Stimulated activated naive CD8-positive, alpha-beta T cell treated with anti-CD3 and anti-CD28 coated beads, Interleukin-15, amount 100 ng/mL, for 72 hours (primary cell): Measurements from ENCODE around the gene KCTD11.

Experiments
- ATAC-seq: fragments of 150-1000 bp; cut with Tn5 transposase; 2 replicates; pipeline ENCODE4 v1.10.0; 2021; ENCODE audit warnings: mild to moderate bottlenecking, moderate library complexity
- DNase-seq, 2 donors: peaks; one replicate each; pipeline ENCODE4 v3.0.0; 2021 to 2022
- H3K27ac Mint-ChIP-seq, 2 donors: one replicate each; pipeline ENCODE4 v1.8.0; 2022; ENCODE audit warnings: mild to moderate bottlenecking in 2 of 2, mixed read lengths in 2 of 2, moderate library complexity in 2 of 2
- H3K27me3 Mint-ChIP-seq: one replicate; pipeline ENCODE4 v1.8.0; 2022; ENCODE audit warnings: mixed read lengths
- H3K4me1 Mint-ChIP-seq: one replicate; pipeline ENCODE4 v1.8.0; 2022; ENCODE audit warnings: mild to moderate bottlenecking, mixed read lengths
- H3K4me3 Mint-ChIP-seq, 2 donors: one replicate each; pipeline ENCODE4 v1.8.0; 2022; ENCODE audit warnings: mild to moderate bottlenecking in 2 of 2, mixed read lengths in 2 of 2, moderate library complexity in 1 of 2
- H3K9me3 Mint-ChIP-seq, 2 donors: one replicate each; pipeline ENCODE4 v1.8.0; 2022; ENCODE audit warnings: mixed read lengths in 2 of 2

Gene KCTD11

DNA sequence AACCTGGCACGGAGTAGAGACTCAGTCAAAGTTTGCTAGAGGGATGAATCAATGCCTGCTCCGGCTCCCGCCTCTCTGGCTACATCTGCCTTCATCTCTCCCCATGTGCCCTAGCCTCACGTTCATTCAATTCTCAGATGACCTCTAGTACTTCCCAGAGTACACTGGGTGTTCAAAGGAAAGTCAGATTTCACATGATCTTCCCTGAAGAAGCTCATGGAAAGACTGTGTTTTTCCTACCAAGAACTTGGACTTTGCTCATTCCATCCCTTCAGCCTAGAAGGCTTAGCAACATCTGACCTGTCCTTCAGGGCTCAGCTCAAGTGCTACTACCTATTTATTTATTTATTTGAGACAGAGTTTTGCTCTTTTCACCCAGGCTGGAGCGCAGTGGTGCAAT, 17.9 kb downstream of the KCTD11 start:
- no peak overlapping the region for H3K4me3 Mint-ChIP-seq
- DNase-seq (no peak), ATAC-seq (no peak)
- H3K27me3 Mint-ChIP-seq, result no peaks in the 10 kb centered on the region
- no peaks in the 10 kb centered on the region for H3K4me1 Mint-ChIP-seq
- H3K9me3 Mint-ChIP-seq, result no peaks in the 10 kb centered on the region
- no peak overlapping the region for H3K27ac Mint-ChIP-seq

GRCh38 chr17:7370853-7371252, 18.9 kb downstream of the KCTD11 start:
- no peak for DNase-seq
- Mint-ChIP-seq H3K4me3 (no peak overlapping the region), H3K4me1 (no peaks in the 10 kb centered on the region), H3K27ac (no peak overlapping the region), H3K27me3 (no peaks in the 10 kb centered on the region), H3K9me3 (no peaks in the 10 kb centered on the region)
- no peak for ATAC-seq

DNA sequence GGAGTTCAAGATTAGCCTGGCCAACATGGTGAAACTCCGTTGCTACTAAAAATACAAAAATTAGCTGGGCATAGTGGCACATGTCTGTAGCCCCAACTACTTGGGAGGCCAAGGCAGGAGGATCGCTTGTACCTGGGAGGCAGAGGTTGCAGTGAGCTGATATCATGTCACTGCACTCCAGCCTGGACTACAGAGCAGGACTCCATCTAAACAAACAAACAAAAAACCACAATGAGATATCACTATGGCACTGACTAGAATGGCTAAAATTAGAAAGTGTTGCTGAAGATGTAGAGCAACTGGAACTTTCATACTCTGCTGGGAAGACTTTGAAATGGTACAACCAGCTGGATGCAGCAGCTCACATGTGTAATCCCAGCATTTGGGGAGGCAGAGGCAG, 22.4 kb downstream of the KCTD11 start:
- Mint-ChIP-seq H3K4me3 (no peak overlapping the region), H3K27me3 (peaks cover 29% of the 10 kb centered on the region), H3K4me1 (no peaks in the 10 kb centered on the region), H3K9me3 (peaks cover 4 to 6% of the 10 kb centered on the region in 2 donors), H3K27ac (no peak overlapping the region)
- no peak for DNase-seq
- no peak for ATAC-seq

DNA sequence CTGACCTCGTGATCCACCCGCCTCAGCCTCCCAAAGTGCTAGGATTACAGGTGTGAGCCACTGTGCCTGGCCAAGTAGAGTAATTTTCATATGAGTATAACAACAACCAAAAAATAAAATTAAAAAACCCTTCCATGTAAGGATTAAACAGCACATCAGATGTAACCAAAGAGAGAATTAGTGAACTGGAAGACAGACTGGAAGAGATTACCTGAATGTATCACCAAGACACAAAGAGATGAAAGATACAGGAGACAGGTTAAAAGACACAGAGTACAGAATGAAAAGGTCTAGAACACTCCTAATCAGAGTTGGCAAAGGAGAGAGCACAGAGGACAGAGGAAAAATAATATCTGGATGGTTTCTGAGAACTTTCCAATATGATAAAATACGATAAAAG, 27.2 kb downstream of the KCTD11 start:
- Mint-ChIP-seq H3K4me1 (peaks cover 20% of the 10 kb centered on the region), H3K4me3 (no peak overlapping the region), H3K9me3 (peaks cover 7 to 8% of the 10 kb centered on the region in 2 donors), H3K27ac (no peak overlapping the region), H3K27me3 (peaks cover 68% of the 10 kb centered on the region)
- ATAC-seq (no peak), DNase-seq (no peak)

DNA sequence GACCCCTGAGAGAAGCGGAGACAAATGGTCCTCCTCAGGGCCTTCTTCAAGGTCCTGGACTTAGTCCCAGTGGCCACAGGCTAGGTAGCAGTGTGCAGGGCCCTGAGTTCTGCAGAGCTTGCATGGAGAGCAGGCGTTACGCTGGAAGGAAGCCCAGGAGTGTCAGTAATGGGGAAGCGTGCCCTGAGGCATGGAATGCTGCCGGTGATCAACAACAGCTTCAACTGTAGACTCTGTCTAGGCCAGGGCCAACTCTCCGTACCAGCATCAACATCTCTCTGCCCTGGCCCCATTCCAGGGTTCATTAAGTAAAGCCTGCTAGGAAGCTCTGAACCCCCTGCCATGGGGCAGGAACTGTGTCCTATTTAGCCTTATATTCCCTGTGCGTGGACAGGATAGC, 28.4 kb downstream of the KCTD11 start:
- peak overlapping the region in 1 of 2 donors; percentile 9 for H3K4me3 Mint-ChIP-seq
- peaks cover 7 to 8% of the 10 kb centered on the region in 2 donors for H3K9me3 Mint-ChIP-seq
- H3K27me3 Mint-ChIP-seq, result peaks cover 68% of the 10 kb centered on the region
- peaks cover 28% of the 10 kb centered on the region for H3K4me1 Mint-ChIP-seq
- no peak overlapping the region for H3K27ac Mint-ChIP-seq
- DNase-seq, result no peak
- ATAC-seq, result no peak

- DNase-seq, result no peak
- peaks cover 67% of the 10 kb centered on the region for H3K27me3 Mint-ChIP-seq
- H3K27ac Mint-ChIP-seq, result peak within 1 kb of the TSS in 1 of 2 donors; percentile 32
- peak within 1 kb of the TSS in 1 of 2 donors; percentile 66 for H3K4me3 Mint-ChIP-seq
- peaks cover 7 to 8% of the 10 kb centered on the region in 2 donors for H3K9me3 Mint-ChIP-seq
- H3K4me1 Mint-ChIP-seq, result peaks cover 32% of the 10 kb centered on the region
- ATAC-seq, result no peak
Measured at GRCh38 chr17:7380855-7381683, 29.1 kb downstream of the KCTD11 start, which contains the start of gene TNK1. TNK1 (plus strand) TSS chr17:7381089; CDS start chr17:7382927, 1,838 bp downstream.

DNA sequence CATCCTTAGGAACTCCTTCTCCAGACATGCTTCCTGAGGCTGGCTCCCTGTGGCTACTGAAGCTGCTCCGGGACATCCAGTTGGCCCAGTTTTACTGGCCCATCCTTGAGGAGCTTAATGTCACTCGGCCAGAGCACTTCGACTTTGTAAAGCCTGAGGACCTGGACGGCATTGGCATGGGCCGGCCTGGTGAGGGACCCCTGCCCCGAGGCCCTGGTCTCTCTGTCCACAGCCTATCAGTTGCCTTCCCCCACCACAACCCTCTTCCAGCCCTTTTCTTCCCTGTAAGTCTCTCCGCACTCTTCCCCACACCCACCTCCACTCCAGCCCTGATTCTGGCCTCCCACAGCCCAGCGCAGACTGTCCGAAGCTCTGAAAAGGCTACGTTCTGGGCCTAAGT, 30.9 kb downstream of the KCTD11 start:
- Mint-ChIP-seq H3K4me3 (peak overlapping the region in 1 of 2 donors; percentile 89), H3K9me3 (peaks cover 7 to 8% of the 10 kb centered on the region in 2 donors), H3K27ac (no peak overlapping the region), H3K4me1 (peaks cover 38% of the 10 kb centered on the region), H3K27me3 (peaks cover 50% of the 10 kb centered on the region)
- DNase-seq (no peak), ATAC-seq (no peak)

DNA sequence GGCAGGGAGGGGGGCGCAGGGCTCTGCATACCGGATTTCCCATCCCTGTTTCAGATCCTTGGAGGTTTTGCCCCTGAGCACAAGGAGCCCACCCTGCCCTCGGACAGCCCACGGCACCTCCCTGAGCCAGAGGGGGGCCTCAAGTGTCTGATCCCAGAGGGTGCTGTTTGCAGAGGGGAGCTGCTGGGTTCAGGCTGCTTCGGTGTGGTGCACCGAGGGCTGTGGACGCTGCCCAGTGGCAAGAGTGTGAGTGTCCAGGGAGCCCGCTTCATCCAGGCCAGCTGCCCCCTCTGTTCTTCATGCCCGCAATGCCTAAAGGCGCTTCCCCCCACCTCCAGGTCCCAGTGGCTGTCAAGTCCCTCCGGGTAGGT, 31.4 kb downstream of the KCTD11 start:
- no peak for ATAC-seq
- H3K4me3 Mint-ChIP-seq, result peak overlapping the region; percentile 78 to 89
- DNase-seq, result no peak
- peaks cover 38% of the 10 kb centered on the region for H3K4me1 Mint-ChIP-seq
- H3K27me3 Mint-ChIP-seq, result peaks cover 46% of the 10 kb centered on the region
- peak overlapping the region in 1 of 2 donors; percentile 16 for H3K27ac Mint-ChIP-seq
- peaks cover 7 to 8% of the 10 kb centered on the region in 2 donors for H3K9me3 Mint-ChIP-seq

GRCh38 chr17:7383742-7384488, 32.0 kb downstream of the KCTD11 start:
- Mint-ChIP-seq H3K4me1 (peaks cover 38% of the 10 kb centered on the region), H3K27me3 (peaks cover 43% of the 10 kb centered on the region), H3K27ac (peak overlapping the region in 1 of 2 donors; percentile 16), H3K4me3 (peak overlapping the region; percentile 78 to 89), H3K9me3 (peaks cover 7% of the 10 kb centered on the region in 2 donors)
- ATAC-seq (peak; percentile 97), DNase-seq (peak; percentile 75 to 77)

DNA sequence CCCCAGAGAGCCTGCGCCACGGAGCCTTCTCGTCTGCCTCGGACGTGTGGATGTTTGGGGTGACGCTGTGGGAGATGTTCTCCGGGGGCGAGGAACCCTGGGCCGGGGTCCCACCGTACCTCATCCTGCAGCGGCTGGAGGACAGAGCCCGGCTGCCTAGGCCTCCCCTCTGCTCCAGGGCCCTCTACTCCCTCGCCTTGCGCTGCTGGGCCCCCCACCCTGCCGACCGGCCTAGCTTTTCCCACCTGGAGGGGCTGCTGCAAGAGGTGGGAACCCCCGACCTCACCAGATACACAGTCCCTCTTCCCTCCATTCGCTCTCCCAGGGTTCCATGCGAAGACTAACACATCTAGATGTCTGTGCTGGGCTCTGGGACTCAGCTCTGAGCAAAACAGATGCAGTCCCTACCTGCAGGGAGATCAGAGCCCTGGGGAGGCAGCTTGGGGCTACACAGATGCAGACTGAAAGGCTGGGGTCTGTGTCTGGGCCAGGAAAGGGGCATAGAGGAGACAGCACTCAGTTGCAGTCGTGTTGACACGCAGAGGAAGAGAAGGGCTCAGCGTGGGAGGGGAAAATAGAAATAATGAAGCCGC, 32.6 kb downstream of the KCTD11 start:
- no peak overlapping the region for H3K27ac Mint-ChIP-seq

GRCh38 chr17:7388856-7389255, 36.9 kb downstream of the KCTD11 start:
- Mint-ChIP-seq H3K27me3 (no peaks in the 10 kb centered on the region), H3K4me3 (no peak overlapping the region), H3K4me1 (peaks cover 54% of the 10 kb centered on the region), H3K9me3 (no peaks in the 10 kb centered on the region), H3K27ac (no peak overlapping the region)
- DNase-seq (no peak), ATAC-seq (no peak)

More for the DNA sequence above, 32.6 kb downstream of the KCTD11 start:
- peaks cover 0 to under 1% of the 10 kb centered on the region in 2 donors for H3K9me3 Mint-ChIP-seq
- peaks cover 38% of the 10 kb centered on the region for H3K4me1 Mint-ChIP-seq
- peak overlapping the region; percentile 78 to 89 for H3K4me3 Mint-ChIP-seq
- ATAC-seq (no peak), DNase-seq (no peak)
- peaks cover 36% of the 10 kb centered on the region for H3K27me3 Mint-ChIP-seq

DNA sequence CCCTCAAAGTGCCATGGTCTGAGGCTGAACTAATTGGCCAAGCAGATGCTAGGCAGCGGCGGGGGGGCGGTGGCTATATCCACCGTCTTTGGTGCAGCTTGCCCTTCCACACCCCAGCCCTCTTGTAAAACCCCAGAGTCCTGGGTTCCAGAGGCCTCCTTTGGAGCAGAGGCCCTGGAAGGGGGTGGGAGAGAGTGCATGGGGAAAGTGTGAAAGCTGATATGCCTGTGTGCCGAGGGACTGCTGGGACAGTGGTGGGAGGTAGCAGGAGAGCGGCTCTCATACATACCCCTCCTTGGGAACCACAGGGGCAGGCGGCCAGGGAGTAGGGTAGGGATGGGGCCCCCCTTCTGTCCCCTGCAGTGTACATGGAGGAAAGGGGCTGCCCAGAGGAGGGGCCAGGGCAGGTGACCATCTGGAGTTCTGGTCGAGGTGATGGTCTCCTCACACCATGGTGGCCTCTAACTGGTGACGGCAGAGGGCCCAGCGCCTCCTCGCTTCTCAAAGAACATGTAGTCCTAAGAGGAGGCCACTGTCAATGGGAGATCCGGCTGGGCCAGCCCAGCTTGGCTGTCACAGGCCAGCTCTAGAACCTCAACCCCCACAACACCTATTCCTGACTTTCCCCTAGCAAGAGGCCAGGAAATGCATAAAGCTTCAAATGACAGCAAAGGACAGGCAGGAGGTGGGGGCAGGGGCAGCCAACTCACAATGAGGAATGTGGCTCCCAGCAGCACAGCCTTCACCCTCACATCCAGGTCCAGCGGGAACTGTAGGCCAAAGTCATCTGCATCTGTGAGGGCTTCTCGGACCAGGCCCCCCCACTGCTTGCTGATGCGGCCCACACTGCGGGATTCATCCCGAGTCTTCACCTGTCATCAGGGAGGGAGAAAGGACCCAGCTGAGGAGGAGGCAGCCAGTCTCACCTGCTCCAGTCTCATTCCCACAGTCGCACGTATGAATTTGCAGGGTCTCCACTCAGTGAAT, 38.3 kb downstream of the KCTD11 start:
- H3K9me3 Mint-ChIP-seq, result no peaks in the 10 kb centered on the region
- no peak overlapping the region for H3K4me3 Mint-ChIP-seq
- H3K4me1 Mint-ChIP-seq, result peaks cover 51% of the 10 kb centered on the region
- no peaks in the 10 kb centered on the region for H3K27me3 Mint-ChIP-seq
- DNase-seq, result no peak
- no peak for ATAC-seq
- peak overlapping the region in 1 of 2 donors; percentile 50 for H3K27ac Mint-ChIP-seq

- Mint-ChIP-seq H3K4me3 (no peak overlapping the region), H3K4me1 (peaks cover 54% of the 10 kb centered on the region), H3K27me3 (no peaks in the 10 kb centered on the region), H3K27ac (peak overlapping the region; percentile 6 to 39), H3K9me3 (no peaks in the 10 kb centered on the region)
- ATAC-seq (no peak), DNase-seq (no peak)
Measured at GRCh38 chr17:7391307-7391706, 39.3 kb downstream of the KCTD11 start.

- Mint-ChIP-seq H3K4me1 (peaks cover 49% of the 10 kb centered on the region), H3K27ac (peak overlapping the region; percentile 46 to 75), H3K4me3 (peak overlapping the region; percentile 89 to 92)
Measured at GRCh38 chr17:7392696-7393612, 41.0 kb downstream of the KCTD11 start.

More at GRCh38 chr17:7392696-7393612, 41.0 kb downstream of the KCTD11 start:
- ATAC-seq (no peak), DNase-seq (no peak)
- H3K9me3 Mint-ChIP-seq, result no peaks in the 10 kb centered on the region
- no peaks in the 10 kb centered on the region for H3K27me3 Mint-ChIP-seq
